SK-N-MC (cell line): Measurements from ENCODE around the gene LANCL1.
"Not testable (repeated sequence)": the region's sequence is repeated elsewhere in the genome, so short reads cannot be mapped to it uniquely, and the experiment has no call there.

ENCODE experiments used
- FOXP2 ChIP-seq: optimal IDR thresholded peaks from 2 replicates; pipeline ENCODE3; 2011; ENCODE audit warnings: mild to moderate bottlenecking, moderate library complexity; ENCODE audit not compliant: insufficient read depth; ENCODE audit errors: extremely low read length, control extremely low read depth
- POLR2AphosphoS5 ChIP-seq: IDR thresholded peaks from 2 replicates; pipeline ENCODE4 v1.6.1; 2012; ENCODE audit warnings: mild to moderate bottlenecking, low read depth, low read length, borderline replicate concordance

DNA sequence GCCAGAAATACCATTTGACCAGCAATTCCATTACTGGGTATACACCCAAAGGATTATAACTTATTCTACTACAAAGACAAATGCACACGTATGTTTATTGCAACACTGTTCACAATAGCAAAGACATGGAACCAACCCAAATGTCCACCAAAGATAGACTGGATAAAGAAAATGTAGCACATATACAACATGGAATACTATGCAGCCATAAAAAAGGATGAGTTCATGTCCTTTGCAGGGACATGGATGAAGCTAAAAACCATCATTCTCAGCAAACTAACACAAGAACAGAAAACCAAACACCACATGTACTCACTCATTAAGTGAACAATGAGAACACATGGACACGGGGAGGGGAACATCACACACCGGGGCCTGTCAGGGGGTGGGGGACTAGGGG, 25.6 kb downstream of the LANCL1 start:
- TF ChIP-seq POLR2AphosphoS5, FOXP2: not testable (repeated sequence)
